Right forelimb (tissue), 1 donor: ENCODE data around the gene DFFA.
"Not testable (repeated sequence)": the region's sequence is repeated elsewhere in the genome, so short reads cannot be mapped to it uniquely, and the experiment has no call there.

Experiments used
- DNase-seq: peaks from one replicate; pipeline ENCODE4 v3.0.0-alpha.2; 2018

Gene DFFA

GRCh38 chr1:10504249-10504648, 31.9 kb upstream of the DFFA start:
- no peak for DNase-seq

GRCh38 chr1:10502206-10502605, 29.9 kb upstream of the DFFA start:
- DNase-seq, result no peak

- no peak for DNase-seq
Measured at GRCh38 chr1:10498231-10498630, 25.9 kb upstream of the DFFA start.

GRCh38 chr1:10497109-10497508, 24.8 kb upstream of the DFFA start:
- DNase-seq, result no peak

- DNase-seq, result no peak
Measured at GRCh38 chr1:10495952-10496351, 23.6 kb upstream of the DFFA start.

GRCh38 chr1:10495475-10495817, 23.1 kb upstream of the DFFA start:
- DNase-seq, result no peak

GRCh38 chr1:10494754-10495474, 22.6 kb upstream of the DFFA start:
- peak; percentile 89 for DNase-seq

- DNase-seq, result no peak
Measured at GRCh38 chr1:10494418-10494753, 22.1 kb upstream of the DFFA start.

GRCh38 chr1:10490286-10490970, 18.1 kb upstream of the DFFA start:
- DNase-seq, result no peak

- no peak for DNase-seq
Measured at GRCh38 chr1:10489291-10490055, 17.1 kb upstream of the DFFA start.

- no peak for DNase-seq
Measured at GRCh38 chr1:10484521-10484920, 12.2 kb upstream of the DFFA start.

GRCh38 chr1:10480614-10481013, 8.3 kb upstream of the DFFA start:
- no peak for DNase-seq

- DNase-seq, result no peak
Measured at GRCh38 chr1:10479296-10479695, 7.0 kb upstream of the DFFA start.

- DNase-seq, result no peak
Measured at GRCh38 chr1:10475510-10475909, 3.2 kb upstream of the DFFA start.

- peak; percentile 90 for DNase-seq
Measured at GRCh38 chr1:10474613-10475507, 2.5 kb upstream of the DFFA start, which contains the start of gene PEX14. PEX14 (plus strand) TSS chr1:10474950; CDS start chr1:10474967, 17 bp downstream.

- not testable (repeated sequence) for DNase-seq
Measured at GRCh38 chr1:10474309-10474612, 1.9 kb upstream of the DFFA start.

GRCh38 chr1:10473145-10473765, 926 bp upstream of the DFFA start:
- no peak for DNase-seq

- no peak for DNase-seq
Measured at GRCh38 chr1:10471411-10472219, 714 bp downstream of the DFFA start.

- DNase-seq, result no peak
Measured at GRCh38 chr1:10470043-10470442, 2.3 kb downstream of the DFFA start.

- DNase-seq, result no peak
Measured at GRCh38 chr1:10467078-10467477, 5.3 kb downstream of the DFFA start.

- no peak for DNase-seq
Measured at GRCh38 chr1:10459184-10459583, 13.1 kb downstream of the DFFA start.

- no peak for DNase-seq
Measured at GRCh38 chr1:10457875-10458274, 14.5 kb downstream of the DFFA start.
